ENCODE results near the gene KRTAP5-2. TPM values are rescaled to one million over a fixed set of nuclear protein-coding genes. Genes with fewer than 3 reads are reported as not detected.

Gene KRTAP5-2
- total and polyA plus RNA-seq, 8 donors, result not detected

- DNase-seq, result peak in 1 of 4 donors; percentile 54
- no peak overlapping the region for H3K4me3 ChIP-seq
- intact Hi-C loops (cut with DNase I), result no loop called here
- no peak for ATAC-seq
- no peaks in the 10 kb centered on the region for H3K36me3 ChIP-seq
- peaks cover 17 to 65% of the 10 kb centered on the region in 2 donors for H3K27me3 ChIP-seq
- peaks cover 13 to 25% of the 10 kb centered on the region in 2 donors for H3K4me1 ChIP-seq
- TF ChIP-seq, protein P1, sequence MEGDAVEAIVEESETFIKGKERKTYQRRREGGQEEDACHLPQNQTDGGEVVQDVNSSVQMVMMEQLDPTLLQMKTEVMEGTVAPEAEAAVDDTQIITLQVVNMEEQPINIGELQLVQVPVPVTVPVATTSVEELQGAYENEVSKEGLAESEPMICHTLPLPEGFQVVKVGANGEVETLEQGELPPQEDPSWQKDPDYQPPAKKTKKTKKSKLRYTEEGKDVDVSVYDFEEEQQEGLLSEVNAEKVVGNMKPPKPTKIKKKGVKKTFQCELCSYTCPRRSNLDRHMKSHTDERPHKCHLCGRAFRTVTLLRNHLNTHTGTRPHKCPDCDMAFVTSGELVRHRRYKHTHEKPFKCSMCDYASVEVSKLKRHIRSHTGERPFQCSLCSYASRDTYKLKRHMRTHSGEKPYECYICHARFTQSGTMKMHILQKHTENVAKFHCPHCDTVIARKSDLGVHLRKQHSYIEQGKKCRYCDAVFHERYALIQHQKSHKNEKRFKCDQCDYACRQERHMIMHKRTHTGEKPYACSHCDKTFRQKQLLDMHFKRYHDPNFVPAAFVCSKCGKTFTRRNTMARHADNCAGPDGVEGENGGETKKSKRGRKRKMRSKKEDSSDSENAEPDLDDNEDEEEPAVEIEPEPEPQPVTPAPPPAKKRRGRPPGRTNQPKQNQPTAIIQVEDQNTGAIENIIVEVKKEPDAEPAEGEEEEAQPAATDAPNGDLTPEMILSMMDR (IDR thresholded peaks at IDR 0.05), result no peak
- H3K27ac ChIP-seq, result peak overlapping the region in 1 of 2 donors; percentile 60
- no peaks in the 10 kb centered on the region for H3K9me3 ChIP-seq
Measured at GRCh38 chr11:1549338-1550330, 48.5 kb downstream of the KRTAP5-2 start.

GRCh38 chr11:1548221-1549070 lies 49.6 kb downstream of the KRTAP5-2 start:
- peaks cover 17 to 65% of the 10 kb centered on the region in 2 donors for H3K27me3 ChIP-seq
- intact Hi-C loops (cut with DNase I), result no loop called here
- DNase-seq, result peak in 3 of 4 donors; percentile 83 to 88 (median 87)
- H3K36me3 ChIP-seq, result no peaks in the 10 kb centered on the region
- ATAC-seq, result peak; percentile 81
- no peaks in the 10 kb centered on the region for H3K9me3 ChIP-seq
- peak overlapping the region in 1 of 2 donors; percentile 60 for H3K27ac ChIP-seq
- H3K4me3 ChIP-seq, result peak overlapping the region in 1 of 2 donors; percentile 18
- H3K4me1 ChIP-seq, result peaks cover 13 to 25% of the 10 kb centered on the region in 2 donors
- TF ChIP-seq, protein P1 (IDR thresholded peaks at IDR 0.05), result no peak

GRCh38 chr11:1547467-1548098 lies 50.5 kb downstream of the KRTAP5-2 start:
- ATAC-seq, result no peak

More at GRCh38 chr11:1547467-1548098, 50.5 kb downstream of the KRTAP5-2 start:
- Histone ChIP-seq H3K27me3 (peaks cover 17 to 60% of the 10 kb centered on the region in 2 donors), H3K9me3 (no peaks in the 10 kb centered on the region), H3K4me3 (peak overlapping the region; percentile 13 to 39), H3K27ac (peak overlapping the region in 1 of 2 donors; percentile 60), H3K36me3 (no peaks in the 10 kb centered on the region), H3K4me1 (peaks cover 13 to 25% of the 10 kb centered on the region in 2 donors)
- DNase-seq, result peak in 1 of 4 donors; percentile 77
- TF ChIP-seq, protein P1 (IDR thresholded peaks at IDR 0.05), result no peak
- intact Hi-C loops (cut with DNase I), result no loop called here

Other genes starting within 250 kb of the KRTAP5-2 start
- gene BRSK2, start 208.4 kb downstream of the KRTAP5-2 start, total RNA-seq, result under 1 TPM; 0.13 to 0.32 TPM
- 1 to 10 TPM in 2 of 6 donors, under 1 TPM in 4; 0.39 to 1.1 (median 0.83) TPM for gene BRSK2, start 208.4 kb downstream of the KRTAP5-2 start, polyA plus RNA-seq (ENCODE audit: insufficient read length in 6 of 6)
- gene MOB2, start 111.5 kb downstream of the KRTAP5-2 start, total RNA-seq, result 10 to 100 TPM; 38.6 to 41.3 TPM
- 10 to 100 TPM; 36.1 to 39.9 (median 37.1) TPM for gene MOB2, start 111.5 kb downstream of the KRTAP5-2 start, polyA plus RNA-seq (ENCODE audit: insufficient read length in 6 of 6)
- 10 to 100 TPM in 1 of 2 donors, 1 to 10 TPM in 1; 9.9 to 21.8 TPM for gene DUSP8, start 26.0 kb downstream of the KRTAP5-2 start, total RNA-seq
- 1 to 10 TPM in 5 of 6 donors, under 1 TPM in 1; 0.80 to 2.0 (median 1.6) TPM for gene DUSP8, start 26.0 kb downstream of the KRTAP5-2 start, polyA plus RNA-seq (ENCODE audit: insufficient read length in 6 of 6)
- gene KRTAP5-1, start 13.0 kb downstream of the KRTAP5-2 start, total RNA-seq, result not detected
- under 1 TPM in 1 of 6 donors, not detected in 5; 0.21 TPM for gene KRTAP5-1, start 13.0 kb downstream of the KRTAP5-2 start, polyA plus RNA-seq (ENCODE audit: insufficient read length in 6 of 6)
- not detected for gene KRTAP5-3, start 10.2 kb upstream of the KRTAP5-2 start, total RNA-seq
- not detected for gene KRTAP5-3, start 10.2 kb upstream of the KRTAP5-2 start, polyA plus RNA-seq (ENCODE audit: insufficient read length in 6 of 6)
- gene KRTAP5-4, start 23.8 kb upstream of the KRTAP5-2 start, total RNA-seq, result not detected
- gene KRTAP5-4, start 23.8 kb upstream of the KRTAP5-2 start, polyA plus RNA-seq (ENCODE audit: insufficient read length in 6 of 6), result not detected
- gene KRTAP5-5, start 31.5 kb upstream of the KRTAP5-2 start, total RNA-seq, result not detected
- gene KRTAP5-5, start 31.5 kb upstream of the KRTAP5-2 start, polyA plus RNA-seq (ENCODE audit: insufficient read length in 6 of 6), result not detected
- gene KRTAP5-6, start 98.9 kb upstream of the KRTAP5-2 start, total RNA-seq, result not detected
- gene KRTAP5-6, start 98.9 kb upstream of the KRTAP5-2 start, polyA plus RNA-seq (ENCODE audit: insufficient read length in 6 of 6), result not detected
- 10 to 100 TPM in 1 of 2 donors, 1 to 10 TPM in 1; 3.4 to 16.5 TPM for gene IFITM10, start 152.3 kb upstream of the KRTAP5-2 start, total RNA-seq
- under 1 TPM in 5 of 6 donors, not detected in 1; 0.07 to 0.24 (median 0.11) TPM for gene IFITM10, start 152.3 kb upstream of the KRTAP5-2 start, polyA plus RNA-seq (ENCODE audit: insufficient read length in 6 of 6)
- 1,000 to 10,000 TPM; 1,902 to 2,455 TPM for gene CTSD, start 165.6 kb upstream of the KRTAP5-2 start, total RNA-seq
- 100 to 1,000 TPM; 124 to 171 (median 145) TPM for gene CTSD, start 165.6 kb upstream of the KRTAP5-2 start, polyA plus RNA-seq (ENCODE audit: insufficient read length in 6 of 6)
- gene SYT8, start 236.7 kb upstream of the KRTAP5-2 start, total RNA-seq, result 1 to 10 TPM; 6.0 to 8.8 TPM
- gene SYT8, start 236.7 kb upstream of the KRTAP5-2 start, polyA plus RNA-seq (ENCODE audit: insufficient read length in 6 of 6), result 1 to 10 TPM in 2 of 6 donors, under 1 TPM in 4; 0.21 to 1.9 (median 0.82) TPM
- 1 to 10 TPM; 3.4 to 8.5 TPM for gene TNNI2, start 240.7 kb upstream of the KRTAP5-2 start, total RNA-seq
- under 1 TPM in 5 of 6 donors, not detected in 1; 0.24 to 0.74 (median 0.32) TPM for gene TNNI2, start 240.7 kb upstream of the KRTAP5-2 start, polyA plus RNA-seq (ENCODE audit: insufficient read length in 6 of 6)

Data from left lung (tissue), 10 donors.